ENCODE results near the gene NUMB. TPM values are rescaled to one million over a fixed set of nuclear protein-coding genes. Genes with fewer than 3 reads are reported as not detected.
"Not testable (repeated sequence)": the region's sequence is repeated elsewhere in the genome, so short reads cannot be mapped to it uniquely, and the experiment has no call there.

Gene NUMB
- total and polyA plus RNA-seq, 2 of the 4 experiments (the other 2 are of a cell fraction) = 45.9 to 114 TPM

- H4K20me1 ChIP-seq (ENCODE audit: insufficient read depth, low read length); H4K8ac ChIP-seq (ENCODE audit: low read depth in 2 of 2, low read length in 2 of 2): not testable (repeated sequence)
- WGBS, 2 experiments (ENCODE audit: extremely low coverage in 2 of 2, insufficient read length in 1 of 2) = no CpG with 5 or more reads among the region's 1 CpG
Observed at GRCh38 chr14:73309207-73309606, 149.1 kb downstream of the NUMB start.

More at GRCh38 chr14:73309207-73309606, 149.1 kb downstream of the NUMB start:
- H4K91ac ChIP-seq (ENCODE audit: insufficient read depth, low read depth, low read length); intact Hi-C loops (cut with micrococcal nuclease); H3K36me3 ChIP-seq (ENCODE audit: control insufficient read depth, insufficient read depth, low read length); H2BK15ac ChIP-seq (ENCODE audit: low read depth, low read length); H4K5ac ChIP-seq (ENCODE audit: low read depth, low read length); H3K18ac ChIP-seq (ENCODE audit: low read depth, low read length); H3K27me3 ChIP-seq (ENCODE audit: control insufficient read depth, insufficient read depth, low read length); H2AK9ac ChIP-seq (replicated peaks; ENCODE audit: low read depth, low read length, poor library complexity); H2BK5ac ChIP-seq (ENCODE audit: low read depth, low read length, poor library complexity, severe bottlenecking); CTCF ChIA-PET; H2BK120ac ChIP-seq (ENCODE audit: low read depth, low read length); H3K9me1 ChIP-seq (ENCODE audit: insufficient read depth, low read length); H3K23ac ChIP-seq (ENCODE audit: low read depth, low read length); H3K4me1 ChIP-seq (ENCODE audit: control insufficient read depth, insufficient read depth, low read length); H3K4me3 ChIP-seq (ENCODE audit: insufficient read depth, low read depth, low read length); H3K14ac ChIP-seq (replicated peaks; ENCODE audit: low read depth, low read length); H3K4me2 ChIP-seq (ENCODE audit: low read depth, low read length); H3K9me3 ChIP-seq (ENCODE audit: control insufficient read depth, insufficient read depth, low read length); H3K4ac ChIP-seq (ENCODE audit: low read depth, low read length); H2BK20ac ChIP-seq (ENCODE audit: low read depth, low read length); BruUV-seq (replicated peaks); H3K9ac ChIP-seq (ENCODE audit: low read depth, low read length); ATAC-seq (ENCODE audit: low read depth); H2AK5ac ChIP-seq (ENCODE audit: low read depth, low read length); POLR2A ChIA-PET (ENCODE audit: unreplicated experiment); H3K56ac ChIP-seq (ENCODE audit: extremely low read depth, insufficient read depth, low read length); in situ Hi-C loops (cut with MboI; ENCODE audit: low sequenced_read_pairs); H2AFZ ChIP-seq (replicated peaks; ENCODE audit: low read length, poor library complexity); H3K27ac ChIP-seq (ENCODE audit: insufficient read depth, low read length); DNase-seq; dilution Hi-C loops (cut with HindIII; ENCODE audit: low sequenced_read_pairs, unreplicated experiment): not testable (repeated sequence)
- H3K79me1 ChIP-seq (ENCODE audit: low read depth in 1 of 2, low read length in 2 of 2) = peaks cover 25 to 53% of the 10 kb centered on the region in 2 experiments

All from IMR-90 (cell line).